SK-N-SH treated with all-trans-retinoic acid at 6 μM for 48 hours (cell line): Measurements from ENCODE around the gene DFFB.

Source experiments
- ATAC-seq: fragments of 200-7000 bp; cut with Tn5 transposase; 3 replicates; pipeline ENCODE4 v1.9.1; 2020; ENCODE audit warnings: mild to moderate bottlenecking, moderate library complexity
- ARNTL ChIP-seq: fragments of 450-650 bp; formaldehyde crosslinking; IDR thresholded peaks from 2 replicates; pipeline ENCODE4 v1.5.0; 2020; ENCODE audit warnings: low read depth, mild to moderate bottlenecking, moderate library complexity, borderline replicate concordance
- BACH2 ChIP-seq: fragments of 250-450 bp; sonication (Bioruptor Pico); IDR thresholded peaks from 2 replicates; pipeline ENCODE4 v1.9.0; 2021; ENCODE audit warnings: mild to moderate bottlenecking, borderline replicate concordance
- CSDC2 ChIP-seq: fragments of 250-450 bp; sonication (Bioruptor Pico); IDR thresholded peaks from 2 replicates; pipeline ENCODE4 v1.5.0; 2020; ENCODE audit warnings: mild to moderate bottlenecking, moderate library complexity
- ESRRG ChIP-seq: fragments of 250-450 bp; sonication (Bioruptor Pico); IDR thresholded peaks from 2 replicates; pipeline ENCODE4 v1.6.1; 2021; ENCODE audit warnings: mild to moderate bottlenecking
- GLIS3 ChIP-seq: fragments of 250-450 bp; sonication (Bioruptor Pico); IDR thresholded peaks from 2 replicates; pipeline ENCODE4 v1.5.0; 2020; ENCODE audit warnings: mild to moderate bottlenecking, moderate library complexity
- ISL1 ChIP-seq: fragments of 250-450 bp; sonication (Bioruptor Pico); IDR thresholded peaks from 2 replicates; pipeline ENCODE4 v2.1.2; 2022; ENCODE audit warnings: mild to moderate bottlenecking, moderate library complexity
- OSR1 ChIP-seq: fragments of 250-450 bp; sonication (Bioruptor Pico); IDR thresholded peaks from 2 replicates; pipeline ENCODE4 v1.8.0; 2022; ENCODE audit warnings: moderate library complexity, mild to moderate bottlenecking, inconsistent platforms
- RARB ChIP-seq: fragments of 250-450 bp; sonication (Bioruptor Pico); IDR thresholded peaks from 2 replicates; pipeline ENCODE4 v1.8.0; 2021; ENCODE audit warnings: mild to moderate bottlenecking, moderate library complexity
- SNAI2 ChIP-seq: fragments of 250-450 bp; sonication (Bioruptor Pico); IDR thresholded peaks from 2 replicates; pipeline ENCODE4 v1.5.0; 2020; ENCODE audit warnings: mild to moderate bottlenecking, moderate library complexity
- TCF4 ChIP-seq: fragments of 250-450 bp; sonication (Bioruptor Pico); IDR thresholded peaks from 2 replicates; pipeline ENCODE4 v1.8.0; 2021; ENCODE audit warnings: mild to moderate bottlenecking, moderate library complexity, borderline replicate concordance
- TOX ChIP-seq: fragments of 250-450 bp; sonication (Bioruptor Pico); IDR thresholded peaks from 2 replicates; pipeline ENCODE4 v1.8.0; 2021; ENCODE audit warnings: mild to moderate bottlenecking, moderate library complexity, borderline replicate concordance
- ZFP3 ChIP-seq: fragments of 250-450 bp; sonication (Bioruptor Pico); IDR thresholded peaks from 2 replicates; pipeline ENCODE4 v1.5.0; 2020; ENCODE audit warnings: mild to moderate bottlenecking, moderate library complexity
- ZFP30 ChIP-seq: fragments of 450-650 bp; formaldehyde crosslinking; IDR thresholded peaks from 2 replicates; pipeline ENCODE4 v1.5.0; 2022; ENCODE audit warnings: mild to moderate bottlenecking, moderate library complexity
- ZNF565 ChIP-seq: fragments of 450-650 bp; formaldehyde crosslinking; conservative IDR thresholded peaks from 2 replicates; pipeline ENCODE4 v1.5.0; 2020; ENCODE audit warnings: low read depth, mild to moderate bottlenecking, moderate library complexity
- ZNF70 ChIP-seq: fragments of 450-650 bp; formaldehyde crosslinking; IDR thresholded peaks from 2 replicates; pipeline ENCODE4 v1.5.0; 2020; ENCODE audit warnings: mild to moderate bottlenecking, moderate library complexity
- ZNF8 ChIP-seq: fragments of 450-650 bp; formaldehyde crosslinking; IDR thresholded peaks from 2 replicates; pipeline ENCODE4 v1.5.0; 2020; ENCODE audit warnings: mild to moderate bottlenecking, moderate library complexity
- TF ChIP-seq, protein P1 (sequence below): fragments of 250-450 bp; sonication (Bioruptor Pico); IDR thresholded peaks from 2 replicates; pipeline ENCODE4 v1.8.0; 2020; ENCODE audit warnings: mild to moderate bottlenecking, moderate library complexity, borderline replicate concordance
- TF ChIP-seq, protein P2 (sequence below): fragments of 250-450 bp; sonication (Bioruptor Pico); IDR thresholded peaks from 2 replicates; pipeline ENCODE4 v1.5.1; 2021; ENCODE audit warnings: mild to moderate bottlenecking, moderate library complexity
- TF ChIP-seq, protein P3 (sequence below): fragments of 250-450 bp; sonication (Bioruptor Pico); IDR thresholded peaks from 2 replicates; pipeline ENCODE4 v1.5.1; 2020; ENCODE audit warnings: low read depth, mild to moderate bottlenecking, moderate library complexity
- TF ChIP-seq, protein P4 (sequence below): fragments of 250-450 bp; sonication (Bioruptor Pico); IDR thresholded peaks from 2 replicates; pipeline ENCODE4 v1.8.0; 2021; ENCODE audit warnings: low read depth, mild to moderate bottlenecking, moderate library complexity, borderline replicate concordance

The DFFB gene

DNA sequence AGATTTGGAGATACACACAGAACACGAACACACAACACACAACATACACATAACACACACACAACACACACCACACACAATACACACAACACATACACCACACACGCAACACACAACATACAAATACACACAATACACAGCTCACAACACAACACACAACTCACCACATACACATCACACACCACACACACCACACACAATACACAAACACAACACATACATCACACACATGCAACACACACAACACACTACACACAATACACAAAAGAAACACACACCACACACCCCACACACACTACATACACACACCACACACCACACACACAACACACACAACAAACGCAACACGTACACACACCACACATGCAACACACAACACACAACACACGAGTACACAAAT is 71.8 kb downstream of the DFFB start:
- TF ChIP-seq ZNF70 (CRISPR knock-in tag) = no peak
- no peak for TF ChIP-seq ZNF565
- TF ChIP-seq, protein P1, sequence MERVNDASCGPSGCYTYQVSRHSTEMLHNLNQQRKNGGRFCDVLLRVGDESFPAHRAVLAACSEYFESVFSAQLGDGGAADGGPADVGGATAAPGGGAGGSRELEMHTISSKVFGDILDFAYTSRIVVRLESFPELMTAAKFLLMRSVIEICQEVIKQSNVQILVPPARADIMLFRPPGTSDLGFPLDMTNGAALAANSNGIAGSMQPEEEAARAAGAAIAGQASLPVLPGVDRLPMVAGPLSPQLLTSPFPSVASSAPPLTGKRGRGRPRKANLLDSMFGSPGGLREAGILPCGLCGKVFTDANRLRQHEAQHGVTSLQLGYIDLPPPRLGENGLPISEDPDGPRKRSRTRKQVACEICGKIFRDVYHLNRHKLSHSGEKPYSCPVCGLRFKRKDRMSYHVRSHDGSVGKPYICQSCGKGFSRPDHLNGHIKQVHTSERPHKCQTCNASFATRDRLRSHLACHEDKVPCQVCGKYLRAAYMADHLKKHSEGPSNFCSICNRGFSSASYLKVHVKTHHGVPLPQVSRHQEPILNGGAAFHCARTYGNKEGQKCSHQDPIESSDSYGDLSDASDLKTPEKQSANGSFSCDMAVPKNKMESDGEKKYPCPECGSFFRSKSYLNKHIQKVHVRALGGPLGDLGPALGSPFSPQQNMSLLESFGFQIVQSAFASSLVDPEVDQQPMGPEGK = no peak
- no peak for TF ChIP-seq ARNTL (CRISPR knock-in tag)
- TF ChIP-seq TOX (CRISPR knock-in tag) = no peak
- TF ChIP-seq, protein P2, sequence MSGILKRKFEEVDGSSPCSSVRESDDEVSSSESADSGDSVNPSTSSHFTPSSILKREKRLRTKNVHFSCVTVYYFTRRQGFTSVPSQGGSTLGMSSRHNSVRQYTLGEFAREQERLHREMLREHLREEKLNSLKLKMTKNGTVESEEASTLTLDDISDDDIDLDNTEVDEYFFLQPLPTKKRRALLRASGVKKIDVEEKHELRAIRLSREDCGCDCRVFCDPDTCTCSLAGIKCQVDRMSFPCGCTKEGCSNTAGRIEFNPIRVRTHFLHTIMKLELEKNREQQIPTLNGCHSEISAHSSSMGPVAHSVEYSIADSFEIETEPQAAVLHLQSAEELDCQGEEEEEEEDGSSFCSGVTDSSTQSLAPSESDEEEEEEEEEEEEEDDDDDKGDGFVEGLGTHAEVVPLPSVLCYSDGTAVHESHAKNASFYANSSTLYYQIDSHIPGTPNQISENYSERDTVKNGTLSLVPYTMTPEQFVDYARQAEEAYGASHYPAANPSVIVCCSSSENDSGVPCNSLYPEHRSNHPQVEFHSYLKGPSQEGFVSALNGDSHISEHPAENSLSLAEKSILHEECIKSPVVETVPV (CRISPR knock-in tag) = no peak
- no peak for TF ChIP-seq ZNF8
- TF ChIP-seq ESRRG (CRISPR knock-in tag) = no peak
- TF ChIP-seq, protein P3, sequence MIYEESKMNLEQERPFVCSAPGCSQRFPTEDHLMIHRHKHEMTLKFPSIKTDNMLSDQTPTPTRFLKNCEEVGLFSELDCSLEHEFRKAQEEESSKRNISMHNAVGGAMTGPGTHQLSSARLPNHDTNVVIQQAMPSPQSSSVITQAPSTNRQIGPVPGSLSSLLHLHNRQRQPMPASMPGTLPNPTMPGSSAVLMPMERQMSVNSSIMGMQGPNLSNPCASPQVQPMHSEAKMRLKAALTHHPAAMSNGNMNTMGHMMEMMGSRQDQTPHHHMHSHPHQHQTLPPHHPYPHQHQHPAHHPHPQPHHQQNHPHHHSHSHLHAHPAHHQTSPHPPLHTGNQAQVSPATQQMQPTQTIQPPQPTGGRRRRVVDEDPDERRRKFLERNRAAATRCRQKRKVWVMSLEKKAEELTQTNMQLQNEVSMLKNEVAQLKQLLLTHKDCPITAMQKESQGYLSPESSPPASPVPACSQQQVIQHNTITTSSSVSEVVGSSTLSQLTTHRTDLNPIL (CRISPR knock-in tag) = no peak
- no peak for TF ChIP-seq TCF4 (CRISPR knock-in tag)
- TF ChIP-seq CSDC2 (CRISPR knock-in tag) = no peak
- TF ChIP-seq ZFP30 = no peak
- TF ChIP-seq ISL1 = no peak
- TF ChIP-seq BACH2 = no peak
- no peak for TF ChIP-seq ZFP3 (CRISPR knock-in tag)
- no peak for TF ChIP-seq GLIS3 (CRISPR knock-in tag)
- no peak for TF ChIP-seq RARB (CRISPR knock-in tag)
- TF ChIP-seq, protein P4, sequence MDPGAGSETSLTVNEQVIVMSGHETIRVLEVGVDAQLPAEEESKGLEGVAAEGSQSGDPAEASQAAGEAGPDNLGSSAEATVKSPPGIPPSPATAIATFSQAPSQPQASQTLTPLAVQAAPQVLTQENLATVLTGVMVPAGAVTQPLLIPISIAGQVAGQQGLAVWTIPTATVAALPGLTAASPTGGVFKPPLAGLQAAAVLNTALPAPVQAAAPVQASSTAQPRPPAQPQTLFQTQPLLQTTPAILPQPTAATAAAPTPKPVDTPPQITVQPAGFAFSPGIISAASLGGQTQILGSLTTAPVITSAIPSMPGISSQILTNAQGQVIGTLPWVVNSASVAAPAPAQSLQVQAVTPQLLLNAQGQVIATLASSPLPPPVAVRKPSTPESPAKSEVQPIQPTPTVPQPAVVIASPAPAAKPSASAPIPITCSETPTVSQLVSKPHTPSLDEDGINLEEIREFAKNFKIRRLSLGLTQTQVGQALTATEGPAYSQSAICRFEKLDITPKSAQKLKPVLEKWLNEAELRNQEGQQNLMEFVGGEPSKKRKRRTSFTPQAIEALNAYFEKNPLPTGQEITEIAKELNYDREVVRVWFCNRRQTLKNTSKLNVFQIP (CRISPR knock-in tag) = no peak
- no peak for TF ChIP-seq SNAI2 (CRISPR knock-in tag)
- ATAC-seq = no peak

DNA sequence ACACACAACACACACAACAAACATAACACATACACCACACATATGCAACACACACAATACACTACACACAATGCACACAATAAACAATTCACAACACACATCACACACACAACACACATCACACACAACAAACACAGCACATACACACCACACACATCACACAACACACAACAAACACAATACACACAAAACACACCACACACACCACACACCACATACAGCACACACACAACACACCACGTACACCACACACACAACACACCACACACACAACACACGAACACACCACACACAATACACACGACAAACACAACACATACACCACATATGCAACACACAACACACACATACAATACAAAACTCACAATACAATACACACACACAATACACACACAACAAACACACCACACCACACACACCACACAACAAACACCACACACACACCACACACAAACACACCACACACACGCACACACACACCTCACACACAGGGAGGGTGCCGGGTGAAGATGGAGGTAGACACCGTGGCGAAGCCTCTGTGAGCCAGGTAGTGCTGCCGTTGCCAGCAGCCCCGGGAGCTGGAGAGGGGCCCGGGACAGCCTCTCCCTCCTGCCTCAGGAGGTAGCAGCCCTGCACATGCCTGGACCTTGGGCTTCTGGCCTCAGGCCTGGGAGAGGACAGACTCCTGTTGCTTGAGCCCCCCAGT is 73.2 kb downstream of the DFFB start:
- no peak for ATAC-seq
- TF ChIP-seq TOX (CRISPR knock-in tag) (no peak), BACH2 (no peak), ZNF8 (no peak)

DNA sequence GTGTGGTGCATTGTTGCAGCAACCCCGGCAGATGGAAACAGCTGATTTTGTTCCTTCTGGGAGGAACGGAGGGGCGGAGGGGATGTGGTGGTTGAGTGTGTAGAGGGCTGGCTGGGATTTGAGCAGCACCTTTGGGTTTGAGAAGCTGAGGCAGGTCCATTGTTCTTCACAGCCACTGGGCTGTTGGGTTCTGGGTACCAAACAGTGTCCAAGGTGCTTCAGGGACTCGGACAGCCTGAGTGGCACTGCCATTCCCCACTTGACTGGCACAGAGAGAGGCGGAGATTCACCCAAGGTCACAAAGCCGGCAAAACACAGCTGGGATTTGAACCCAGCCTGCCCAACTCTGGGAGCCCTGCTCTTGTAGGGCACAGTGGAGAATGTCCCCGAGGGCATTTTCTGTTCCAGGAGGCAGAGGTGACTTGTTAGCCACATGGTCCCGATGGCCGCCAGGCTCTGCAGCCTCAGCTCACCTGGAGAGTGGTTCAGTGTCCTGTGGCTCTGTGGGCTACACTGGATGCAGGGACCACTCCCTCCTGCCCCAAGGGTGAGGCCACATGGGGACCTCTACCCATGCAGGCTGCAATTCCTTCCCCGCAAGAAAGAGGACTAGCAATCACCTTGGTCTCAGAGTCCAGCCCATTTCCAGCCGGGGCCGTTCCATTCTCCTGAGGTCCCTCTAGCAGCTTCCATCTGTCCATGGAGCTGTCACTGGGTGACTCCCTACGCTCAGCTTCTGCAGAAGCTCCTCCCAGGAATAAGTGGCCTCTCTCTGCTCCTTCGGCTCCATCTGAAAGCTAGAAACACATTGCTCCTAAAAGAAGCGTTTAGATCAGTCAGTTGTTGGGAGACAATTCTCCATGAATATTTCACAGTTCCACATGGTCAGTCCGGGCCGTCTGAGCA is 74.0 kb downstream of the DFFB start:
- no peak for TF ChIP-seq ZFP30
- no peak for TF ChIP-seq GLIS3 (CRISPR knock-in tag)
- TF ChIP-seq TCF4 (CRISPR knock-in tag) = no peak
- no peak for TF ChIP-seq ZNF8
- no peak for TF ChIP-seq OSR1 (CRISPR knock-in tag)
- TF ChIP-seq CSDC2 (CRISPR knock-in tag) = no peak
- no peak for TF ChIP-seq ZNF565
- TF ChIP-seq, protein P2 (CRISPR knock-in tag) = no peak
- no peak for TF ChIP-seq ARNTL (CRISPR knock-in tag)
- no peak for TF ChIP-seq RARB (CRISPR knock-in tag)
- TF ChIP-seq TOX (CRISPR knock-in tag) = no peak
- TF ChIP-seq, all 23 proteins: peak for 0

More for the DNA sequence above, 74.0 kb downstream of the DFFB start:
- no peak for ATAC-seq
